Epithelial cell of prostate (primary cell): ENCODE data around the gene DDX31.
"Not testable (repeated sequence)": the region's sequence is repeated elsewhere in the genome, so short reads cannot be mapped to it uniquely, and the experiment has no call there.

Source experiments
- DNase-seq: peaks from one replicate; pipeline ENCODE4 v3.0.0-alpha.2; 2011; ENCODE audit warnings: low read depth, low spot score
- H3K27ac ChIP-seq: fragments of 450-650 bp; 2 replicates; pipeline ENCODE4 v1.5.1; 2017; ENCODE audit warnings: mild to moderate bottlenecking

Gene DDX31

DNA sequence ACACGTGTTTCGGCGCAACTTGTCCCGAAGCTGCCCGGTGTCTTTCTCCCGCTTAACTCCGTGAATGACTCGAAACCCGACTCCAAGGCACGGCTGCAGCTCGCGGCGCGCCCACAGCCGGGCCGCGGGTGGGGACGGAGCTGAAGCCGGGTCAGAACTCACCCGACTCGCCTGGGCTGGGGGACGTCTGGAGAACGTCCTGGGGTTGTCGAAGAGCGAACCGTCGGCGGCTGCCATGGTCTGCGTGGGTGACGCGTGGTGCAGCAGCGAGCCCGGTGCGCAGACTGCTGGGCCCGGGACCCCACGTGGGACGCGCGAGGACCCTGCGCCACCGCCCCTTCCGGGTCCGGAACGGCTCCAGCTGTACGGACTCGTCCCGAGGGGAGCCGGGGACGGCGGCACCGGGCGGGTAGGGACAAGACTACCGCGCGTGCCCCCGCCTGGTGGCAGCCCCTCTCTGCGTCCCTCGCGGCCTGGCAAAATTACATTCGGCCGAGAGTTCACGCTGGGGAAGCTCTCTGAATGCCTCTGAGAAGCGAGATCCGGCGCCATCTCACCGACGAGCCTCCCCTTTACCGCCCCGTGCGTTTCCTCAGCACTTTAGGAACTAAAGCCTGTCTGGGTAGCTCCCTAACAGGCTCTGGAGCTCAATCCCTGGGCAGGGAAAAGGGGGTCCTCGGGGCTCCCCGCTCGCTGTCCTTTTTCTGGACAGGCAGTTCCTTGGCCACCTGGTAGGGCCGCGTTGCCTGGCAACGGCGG is at the start of gene DDX31:
DDX31 (minus strand) TSS at position 286 of the 759 bp plus-strand sequence; CDS start at position 237, 49 bp downstream.
- peak within 1 kb of the TSS; percentile 97 for H3K27ac ChIP-seq
- no peak for DNase-seq

DNA sequence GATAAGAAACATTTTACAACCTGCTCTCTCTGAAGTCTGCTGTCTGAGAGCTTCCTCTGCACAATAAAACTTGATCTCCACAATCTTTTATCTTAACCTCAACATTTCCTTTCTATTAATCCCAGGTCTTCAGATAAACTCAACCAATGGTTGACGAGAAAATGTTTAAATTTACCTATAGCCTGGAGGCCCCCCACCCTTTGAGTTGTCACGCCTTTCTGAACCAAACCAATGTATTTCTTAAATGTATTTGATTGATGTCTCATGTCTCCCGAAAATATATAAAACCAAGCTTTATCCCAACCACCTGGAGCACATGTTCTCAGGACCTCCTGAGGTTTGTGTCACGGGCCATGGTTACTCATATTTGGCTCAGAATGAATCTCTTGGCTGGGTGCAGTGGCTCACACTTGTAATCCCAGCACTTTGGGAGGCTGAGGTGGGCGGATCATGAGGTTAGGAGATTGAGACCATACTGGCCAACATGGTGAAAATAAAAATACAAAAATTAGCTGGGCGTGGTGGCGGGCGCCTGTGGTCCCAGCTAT is 48.7 kb upstream of the DDX31 start:
- not testable (repeated sequence) for H3K27ac ChIP-seq, DNase-seq

DNA sequence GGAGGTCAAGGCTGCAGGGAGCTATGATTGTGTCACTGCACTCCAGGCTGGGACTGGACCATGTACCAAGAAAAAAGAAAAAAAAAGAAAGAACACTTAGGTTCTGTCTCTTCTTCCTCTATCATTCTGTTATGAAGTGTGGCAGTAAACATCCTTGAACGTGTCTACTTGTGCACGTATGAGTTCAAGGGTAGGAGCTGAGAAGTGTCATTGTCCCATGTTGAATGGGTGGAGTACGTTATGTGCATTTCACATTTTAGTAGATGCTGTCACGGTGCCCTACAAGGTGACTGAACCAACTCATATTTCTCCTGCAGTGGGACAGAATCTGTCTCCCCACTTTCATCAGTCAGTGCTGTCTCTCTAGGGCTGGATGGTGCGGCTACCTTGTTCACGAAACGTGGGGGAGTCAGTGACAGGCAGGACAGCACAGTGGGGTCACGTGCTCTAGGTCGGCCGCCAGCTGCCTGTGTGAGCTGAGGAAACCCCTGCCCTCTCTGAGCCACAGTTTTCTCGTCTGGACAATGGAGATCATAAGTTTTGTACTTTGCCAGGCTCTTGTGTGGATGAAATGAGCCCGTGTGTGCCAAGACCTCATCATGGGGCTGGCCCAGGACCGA is 47.7 kb upstream of the DDX31 start:
- H3K27ac ChIP-seq = no peak overlapping the region
- no peak for DNase-seq

DNA sequence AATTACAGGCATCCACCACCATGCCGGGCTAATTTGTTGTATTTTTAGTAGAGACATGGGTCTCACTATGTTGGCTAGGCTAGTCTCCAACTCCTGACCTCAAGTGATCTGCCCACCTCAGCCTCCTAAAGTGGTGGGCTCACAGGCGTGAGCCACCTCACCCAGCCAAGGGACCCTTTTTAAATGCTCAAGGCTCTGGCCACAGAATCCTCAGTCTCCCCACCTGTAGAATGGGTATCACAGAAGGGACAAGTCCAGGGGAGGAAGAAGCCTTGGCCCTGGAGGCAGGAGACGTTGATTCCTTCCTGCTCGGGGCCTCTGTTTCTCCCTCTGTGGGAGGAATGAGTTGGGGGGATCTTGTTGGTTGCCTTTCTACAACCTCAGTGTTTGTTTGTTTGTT is 46.2 kb upstream of the DDX31 start:
- no peak overlapping the region for H3K27ac ChIP-seq
- DNase-seq = no peak

DNA sequence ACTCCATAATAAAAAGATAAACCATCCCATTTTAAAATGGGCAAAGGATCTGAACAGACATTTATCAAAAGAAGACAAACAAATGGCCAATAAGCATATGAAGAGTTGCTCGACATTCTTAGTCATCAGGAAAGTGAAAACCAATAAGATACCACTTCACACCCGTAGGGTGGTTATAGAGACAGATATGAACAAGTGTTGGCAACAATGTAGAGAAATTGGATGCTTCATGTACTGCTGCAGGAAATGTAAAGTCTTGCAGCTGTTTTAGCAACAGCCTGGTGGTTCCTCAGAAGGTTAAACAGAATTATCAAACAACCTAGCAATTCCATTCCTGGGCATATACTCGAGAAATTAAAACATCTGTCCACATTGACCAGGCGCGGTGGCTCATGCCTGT is 43.0 kb upstream of the DDX31 start:
- H3K27ac ChIP-seq = no peak overlapping the region
- DNase-seq = no peak

DNA sequence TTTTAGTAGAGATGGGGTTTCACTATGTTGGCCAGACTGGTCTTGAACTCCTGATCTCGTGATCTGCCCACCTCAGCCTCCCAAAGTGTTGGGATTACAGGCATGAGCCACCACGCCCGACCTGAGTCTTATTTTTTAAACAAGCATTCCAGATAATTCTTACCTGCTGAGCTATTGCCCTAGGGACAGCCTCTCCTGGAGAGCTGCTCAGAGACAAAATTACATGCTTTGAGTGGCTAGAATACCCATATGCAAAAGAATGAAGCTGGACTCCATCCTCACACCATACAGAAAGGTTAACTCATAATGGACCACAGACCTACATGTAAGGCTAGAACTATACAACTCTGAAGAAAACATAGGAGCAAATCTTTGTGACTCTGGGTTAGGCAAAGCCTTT is 42.1 kb upstream of the DDX31 start:
- H3K27ac ChIP-seq = no peak overlapping the region
- DNase-seq = no peak

DNA sequence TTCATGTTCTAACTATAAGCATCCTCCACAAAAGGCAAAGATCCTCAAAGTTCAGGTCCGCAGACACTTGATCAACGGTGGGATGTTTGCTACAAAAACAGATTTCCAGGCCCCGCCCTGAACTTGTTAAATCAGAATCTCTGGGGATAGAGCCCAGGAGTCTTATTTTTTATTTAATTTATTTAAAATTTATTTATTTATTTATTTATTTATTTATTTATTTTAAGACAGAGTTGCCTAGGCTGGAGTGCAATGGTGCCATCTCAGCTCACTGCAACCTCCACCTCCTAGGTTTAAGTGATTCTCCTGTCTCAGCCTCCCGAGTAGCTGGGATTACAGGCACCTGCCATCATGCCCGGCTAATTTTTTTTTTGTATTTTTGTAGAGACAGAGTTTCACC is 41.4 kb upstream of the DDX31 start:
- DNase-seq, H3K27ac ChIP-seq: not testable (repeated sequence)

DNA sequence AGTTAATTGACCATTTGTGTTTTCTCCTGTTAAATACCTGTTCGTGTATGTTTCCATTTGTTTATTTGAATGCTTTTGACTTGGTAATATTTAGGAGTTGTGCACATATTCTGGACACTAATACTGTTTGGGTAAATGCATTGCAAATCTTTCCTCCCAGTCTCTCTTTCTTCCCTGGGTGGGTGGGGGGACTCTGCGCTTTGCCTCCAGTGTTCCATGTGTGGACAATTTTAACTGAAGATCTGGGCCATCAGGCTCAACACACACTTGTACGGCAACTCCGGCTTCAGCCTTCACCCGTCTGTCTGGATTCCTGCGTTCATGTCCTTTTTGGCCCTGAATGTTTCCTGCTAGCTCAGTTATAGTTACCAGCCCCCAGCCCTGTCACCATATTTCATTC is 40.5 kb upstream of the DDX31 start:
- no peak overlapping the region for H3K27ac ChIP-seq
- DNase-seq = no peak

DNA sequence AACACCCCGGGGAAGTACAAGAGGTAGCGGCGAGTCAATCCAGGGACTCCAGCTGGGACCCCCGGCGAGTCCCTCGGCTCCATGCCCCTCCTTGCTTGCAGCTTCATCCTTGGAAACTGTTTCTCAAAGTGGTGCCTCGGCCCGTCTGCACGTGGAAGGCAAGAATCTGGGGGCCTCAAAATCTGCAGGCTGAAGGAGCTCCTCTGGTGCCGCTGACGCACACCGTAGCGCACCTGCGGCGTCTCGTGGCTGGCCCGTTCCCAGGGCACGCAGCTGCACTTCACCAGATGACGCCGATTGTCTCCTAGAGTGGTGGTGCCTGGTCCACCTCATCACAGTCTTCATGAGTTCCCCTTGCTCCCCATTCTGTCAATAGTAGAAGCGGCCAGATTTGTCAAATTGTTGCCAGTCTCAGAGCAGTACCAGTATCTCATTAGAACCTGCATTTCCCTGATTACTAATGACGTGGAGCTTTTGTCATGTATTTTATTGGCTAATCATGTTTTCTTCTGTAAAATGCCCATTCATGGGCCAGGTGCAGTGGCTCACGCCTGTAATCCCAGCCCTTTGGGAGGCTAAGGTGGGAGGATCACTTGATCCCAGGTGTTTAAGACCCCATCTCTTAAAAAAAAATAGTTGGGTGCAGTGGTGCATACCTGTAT is 39.1 kb upstream of the DDX31 start:
- DNase-seq = no peak

DNA sequence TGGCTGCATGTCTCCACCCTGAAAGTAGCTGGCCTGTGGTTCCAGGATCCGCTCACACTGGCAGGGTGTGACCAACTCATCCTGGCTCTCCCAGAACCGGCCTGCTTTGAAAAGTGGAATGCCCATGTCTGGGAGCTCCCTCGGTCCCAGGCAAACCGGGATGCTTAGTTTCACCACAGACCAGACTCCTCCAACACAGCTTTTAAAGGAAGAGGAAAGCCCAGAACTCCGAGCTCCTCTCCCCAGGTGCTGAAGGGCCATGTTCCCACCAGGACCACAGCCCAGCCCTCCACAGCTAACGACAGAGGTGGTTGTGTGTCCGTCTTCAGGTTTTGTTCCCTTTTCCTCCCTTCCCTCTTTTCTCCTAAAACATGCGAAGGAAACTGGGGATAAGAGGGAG is 38.5 kb upstream of the DDX31 start:
- no peak for DNase-seq
- no peak overlapping the region for H3K27ac ChIP-seq

More for the DNA sequence above, 39.1 kb upstream of the DDX31 start:
- no peak overlapping the region for H3K27ac ChIP-seq

DNA sequence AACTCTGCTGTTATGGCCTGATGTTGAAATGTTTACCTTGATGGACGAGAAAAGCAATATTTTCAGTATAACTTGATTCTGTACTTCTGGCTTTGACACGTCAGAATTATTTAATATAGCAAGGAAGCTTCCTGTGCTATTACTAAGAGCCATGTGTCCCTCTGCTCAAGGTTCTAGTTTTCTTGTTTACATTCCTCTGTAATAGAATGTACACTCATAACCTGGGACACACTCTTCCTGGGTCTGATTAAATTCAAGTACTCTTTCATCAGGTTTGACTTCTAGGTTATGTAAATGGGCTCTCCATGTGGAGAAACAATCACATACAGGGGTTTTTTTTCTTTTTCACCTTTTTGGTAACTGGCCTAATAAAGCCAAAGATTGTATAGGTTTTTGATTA is 33.6 kb upstream of the DDX31 start:
- peak overlapping the region; percentile 36 for H3K27ac ChIP-seq
- peak; percentile 45 for DNase-seq

DNA sequence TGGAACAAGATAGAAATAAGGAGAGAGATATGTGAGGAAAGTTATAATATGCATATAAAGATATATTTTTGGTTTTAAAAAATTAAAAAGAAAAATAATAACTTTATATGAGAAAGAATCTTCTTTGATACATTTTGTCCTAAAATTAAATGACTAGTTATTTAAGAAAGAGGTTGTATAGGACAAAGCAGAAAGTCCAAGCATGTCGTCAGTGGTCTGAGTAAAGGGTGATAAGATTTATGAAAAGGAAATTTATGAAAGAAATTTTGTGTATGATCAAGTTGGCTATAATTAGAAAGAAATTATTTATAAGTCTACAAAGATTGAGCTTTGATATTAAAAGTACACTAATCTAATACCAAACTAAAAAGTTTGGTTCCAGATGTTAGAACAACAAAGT is 32.5 kb upstream of the DDX31 start:
- DNase-seq = no peak
- H3K27ac ChIP-seq = no peak overlapping the region

DNA sequence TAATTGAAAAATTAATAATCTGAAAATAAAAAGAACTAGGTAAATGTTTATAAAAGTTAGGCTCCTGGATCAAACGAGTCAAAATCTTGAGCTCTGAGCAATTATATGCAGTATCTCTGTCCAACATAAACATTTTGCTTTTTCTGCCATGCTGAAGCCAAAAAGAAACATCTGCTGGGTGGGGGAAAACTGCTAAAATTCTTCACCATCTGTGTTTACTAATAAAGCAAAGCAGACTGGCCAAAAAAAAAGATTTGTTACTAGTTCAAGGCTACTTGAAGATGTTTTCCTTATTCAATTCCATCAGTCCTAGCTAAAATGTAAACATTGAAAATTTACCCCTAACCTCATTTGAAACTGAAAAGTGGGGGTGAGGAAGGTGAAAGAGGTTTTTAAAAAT is 30.2 kb upstream of the DDX31 start:
- DNase-seq = no peak
- no peak overlapping the region for H3K27ac ChIP-seq

DNA sequence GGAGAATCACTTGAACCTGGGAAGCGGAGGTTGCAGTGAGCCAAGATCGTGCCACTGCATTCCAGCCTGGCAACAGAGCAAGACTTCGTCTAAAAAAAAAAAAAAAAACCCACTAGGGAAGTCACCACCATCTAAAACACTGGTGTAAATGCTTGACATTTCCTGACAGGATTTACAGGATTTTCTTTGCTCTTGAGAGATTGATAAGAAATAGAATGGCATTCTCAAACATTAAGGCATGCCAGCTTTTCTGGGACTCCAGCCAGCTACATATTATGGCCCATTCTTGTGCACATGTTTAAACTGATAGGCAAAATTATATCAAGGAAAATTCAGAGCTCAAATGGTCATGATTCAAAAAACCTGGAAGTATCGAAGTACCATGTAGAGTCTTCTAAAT is 29.2 kb upstream of the DDX31 start:
- no peak for DNase-seq
- no peak overlapping the region for H3K27ac ChIP-seq

DNA sequence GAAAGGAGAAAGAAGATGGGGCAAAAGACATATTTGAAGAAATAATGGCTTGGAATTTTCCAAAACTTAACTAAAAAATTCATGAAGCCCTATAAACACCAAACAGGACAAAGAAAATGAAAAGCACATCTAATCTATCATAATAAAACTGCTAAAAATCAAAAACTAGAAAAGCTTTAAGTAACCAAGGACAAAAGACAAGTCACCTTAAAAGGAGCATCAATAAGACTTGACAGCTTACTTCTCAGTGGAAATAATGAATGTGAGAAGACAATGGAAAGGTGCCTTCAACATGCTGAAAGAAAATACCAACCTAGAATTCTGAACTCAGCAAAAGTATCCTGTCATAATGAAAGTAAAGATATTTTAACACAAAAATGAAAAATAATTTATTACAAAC is 27.4 kb upstream of the DDX31 start:
- H3K27ac ChIP-seq = no peak overlapping the region
- DNase-seq = no peak

DNA sequence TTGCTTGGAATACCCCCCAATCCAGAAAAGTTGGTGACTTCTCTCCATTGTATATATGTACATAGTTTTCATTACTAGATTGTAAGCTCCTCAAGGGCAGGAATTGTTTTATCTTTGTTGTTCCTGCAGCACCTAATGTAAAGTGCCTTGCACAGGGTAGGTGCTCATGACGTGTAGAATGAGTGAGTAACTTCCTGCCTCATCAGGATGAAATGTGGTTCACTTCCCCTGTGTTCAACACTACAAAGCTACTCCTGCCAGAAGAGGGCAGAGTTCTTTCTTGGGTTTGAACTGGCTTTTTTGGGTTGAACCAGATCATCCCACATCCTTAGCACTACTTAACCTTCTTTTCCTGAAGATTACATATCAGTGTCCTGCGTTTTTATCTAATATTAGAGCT is 24.4 kb upstream of the DDX31 start:
- no peak for DNase-seq
- no peak overlapping the region for H3K27ac ChIP-seq

DNA sequence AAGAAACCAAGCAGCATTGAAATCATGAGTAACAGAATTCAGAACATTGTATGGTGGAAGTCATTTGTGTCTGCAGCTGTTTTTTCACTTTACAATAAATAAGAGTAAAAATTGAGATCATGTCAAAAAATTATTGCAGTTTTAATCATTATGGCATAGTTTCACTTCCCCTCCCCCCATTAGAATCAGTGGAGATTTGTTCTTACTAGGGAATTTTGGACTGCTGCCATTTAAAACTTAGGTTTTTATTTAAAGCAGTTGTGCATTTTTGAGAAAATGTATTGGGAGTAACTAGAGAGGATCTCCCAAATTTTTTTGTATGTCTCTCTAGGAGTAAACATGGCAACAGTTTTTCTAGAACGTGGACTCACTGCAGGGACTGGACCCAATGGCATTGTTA is 20.9 kb upstream of the DDX31 start:
- no peak overlapping the region for H3K27ac ChIP-seq
- no peak for DNase-seq

DNA sequence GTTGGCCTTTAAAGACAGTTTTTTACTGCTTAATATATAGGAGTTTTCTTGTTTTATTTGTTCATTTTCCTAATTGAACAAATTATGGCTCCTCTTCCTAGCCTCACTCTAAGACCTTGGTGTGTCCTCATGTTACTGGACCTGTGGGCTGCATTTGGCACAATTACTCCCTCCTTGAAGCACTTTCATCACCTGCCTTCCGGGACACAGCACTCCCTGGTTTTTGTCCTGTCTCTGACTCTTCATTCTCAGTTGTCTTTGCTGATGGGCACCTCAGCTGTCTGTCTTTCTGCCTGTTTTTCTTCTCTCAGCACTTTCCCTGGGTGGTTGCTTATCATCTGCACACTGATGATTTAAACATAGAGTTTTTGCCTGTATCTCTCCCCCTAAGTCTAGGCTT is 14.1 kb upstream of the DDX31 start:
- DNase-seq = no peak
- no peak overlapping the region for H3K27ac ChIP-seq

DNA sequence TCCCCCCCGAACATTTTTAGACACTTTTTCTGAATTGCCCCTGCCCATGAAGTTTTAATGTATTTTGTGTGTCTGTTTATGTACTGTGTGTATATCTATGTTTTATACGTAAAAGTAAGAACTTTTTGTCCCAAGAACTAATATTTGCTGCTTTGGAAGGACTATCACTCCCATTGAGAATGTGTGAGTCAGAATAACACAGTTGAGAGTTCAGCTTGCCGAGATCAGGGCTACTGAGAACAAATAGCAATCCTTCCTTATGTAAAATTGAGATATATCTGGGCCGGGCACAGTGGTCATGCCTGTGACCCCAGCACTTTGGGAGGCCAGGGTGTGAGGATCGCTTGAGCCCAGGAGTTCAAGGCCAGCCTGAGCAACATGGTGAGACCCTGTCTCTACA is 11.8 kb upstream of the DDX31 start:
- no peak overlapping the region for H3K27ac ChIP-seq
- DNase-seq = no peak

DNA sequence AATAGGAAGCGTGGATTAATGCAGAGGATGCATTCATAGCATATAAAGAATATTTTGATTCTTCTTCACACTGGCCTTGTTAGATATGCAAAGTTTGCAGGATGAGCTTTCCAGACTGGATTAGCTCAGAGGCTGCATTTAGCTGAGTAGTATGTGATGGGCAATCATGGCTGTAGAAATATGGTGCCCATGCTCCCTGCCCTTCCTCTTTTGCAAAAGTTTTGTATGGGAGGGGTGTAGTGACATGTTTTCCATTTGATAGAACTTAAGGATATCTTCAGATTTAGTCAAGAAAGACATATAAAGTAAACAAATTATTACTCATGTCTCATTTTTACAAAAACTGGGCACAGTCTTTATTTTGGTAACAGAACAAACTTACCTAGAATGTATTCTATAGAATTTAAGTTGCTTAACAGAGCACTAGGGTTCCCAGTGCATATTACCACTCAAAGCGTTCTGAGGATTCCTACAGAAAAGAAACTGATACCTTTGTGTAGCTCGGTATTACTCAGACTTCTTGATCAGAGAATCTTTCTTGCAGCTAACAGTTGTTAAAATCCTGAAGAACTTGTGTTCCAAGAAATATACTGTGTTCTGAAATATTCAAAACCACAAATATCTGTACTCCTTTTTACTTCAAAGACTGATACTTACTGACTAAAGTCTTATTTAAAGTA is 10.3 kb upstream of the DDX31 start:
- no peak overlapping the region for H3K27ac ChIP-seq
- DNase-seq = no peak

DNA sequence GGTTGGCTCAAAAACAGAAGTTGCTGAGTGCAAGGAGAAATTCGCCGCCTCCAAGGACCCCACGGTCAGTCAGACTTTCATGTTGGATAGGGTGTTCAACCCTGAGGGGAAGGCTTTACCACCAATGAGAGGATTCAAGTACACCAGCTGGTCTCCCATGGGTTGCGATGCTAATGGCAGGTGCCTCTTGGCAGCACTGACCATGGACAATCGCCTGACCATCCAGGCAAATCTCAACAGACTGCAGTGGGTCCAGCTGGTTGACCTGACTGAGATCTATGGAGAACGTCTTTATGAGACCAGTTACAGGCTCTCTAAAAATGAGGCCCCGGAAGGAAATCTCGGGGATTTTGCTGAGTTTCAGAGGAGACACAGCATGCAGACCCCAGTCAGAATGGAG is 8.2 kb upstream of the DDX31 start:
- DNase-seq = no peak

More for the DNA sequence above, 8.2 kb upstream of the DDX31 start:
- no peak overlapping the region for H3K27ac ChIP-seq
